HG02870 (cell line): Measurements from ENCODE around the gene EIF3K.

Experiments
- ATAC-seq: cut with Tn5 transposase; IDR thresholded peaks from one replicate; pipeline ENCODE4 v1.9.1; 2021; ENCODE audit warnings: mild to moderate bottlenecking, moderate library complexity; ENCODE audit not compliant: unreplicated experiment

Gene EIF3K

DNA sequence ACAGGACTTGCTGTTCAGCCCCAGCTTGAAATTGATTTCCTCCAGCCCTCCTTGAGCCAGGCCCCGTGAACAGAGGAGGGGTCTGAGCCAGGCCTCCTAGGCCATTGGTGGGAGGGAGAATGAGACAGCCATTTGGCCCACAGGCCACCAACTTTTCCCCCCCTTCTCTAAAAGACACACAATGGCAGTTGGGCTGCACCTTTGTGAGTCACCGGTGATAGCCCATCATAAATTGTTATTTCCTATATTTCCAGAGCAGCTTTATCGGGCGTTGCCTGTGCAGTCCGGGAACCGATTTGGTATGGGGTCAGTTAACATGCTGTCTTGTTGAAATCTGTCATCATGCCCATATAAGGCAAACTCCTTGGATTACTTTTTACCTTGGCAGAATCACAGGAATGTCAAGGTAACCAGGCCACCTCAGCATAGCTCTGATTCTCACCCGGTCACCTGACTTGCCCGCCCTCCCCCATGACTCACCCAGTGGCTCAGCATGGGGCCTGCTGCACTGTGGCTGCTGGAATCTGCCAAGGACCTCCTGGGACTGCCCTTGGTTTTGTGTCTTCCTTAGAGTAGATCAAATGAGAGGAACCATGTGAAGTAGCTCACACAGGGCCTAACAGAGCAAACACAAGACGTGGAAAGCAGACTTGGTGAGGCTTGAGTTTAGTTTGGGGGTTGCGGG lies 64.5 kb downstream of the EIF3K start:
- no peak for ATAC-seq

DNA sequence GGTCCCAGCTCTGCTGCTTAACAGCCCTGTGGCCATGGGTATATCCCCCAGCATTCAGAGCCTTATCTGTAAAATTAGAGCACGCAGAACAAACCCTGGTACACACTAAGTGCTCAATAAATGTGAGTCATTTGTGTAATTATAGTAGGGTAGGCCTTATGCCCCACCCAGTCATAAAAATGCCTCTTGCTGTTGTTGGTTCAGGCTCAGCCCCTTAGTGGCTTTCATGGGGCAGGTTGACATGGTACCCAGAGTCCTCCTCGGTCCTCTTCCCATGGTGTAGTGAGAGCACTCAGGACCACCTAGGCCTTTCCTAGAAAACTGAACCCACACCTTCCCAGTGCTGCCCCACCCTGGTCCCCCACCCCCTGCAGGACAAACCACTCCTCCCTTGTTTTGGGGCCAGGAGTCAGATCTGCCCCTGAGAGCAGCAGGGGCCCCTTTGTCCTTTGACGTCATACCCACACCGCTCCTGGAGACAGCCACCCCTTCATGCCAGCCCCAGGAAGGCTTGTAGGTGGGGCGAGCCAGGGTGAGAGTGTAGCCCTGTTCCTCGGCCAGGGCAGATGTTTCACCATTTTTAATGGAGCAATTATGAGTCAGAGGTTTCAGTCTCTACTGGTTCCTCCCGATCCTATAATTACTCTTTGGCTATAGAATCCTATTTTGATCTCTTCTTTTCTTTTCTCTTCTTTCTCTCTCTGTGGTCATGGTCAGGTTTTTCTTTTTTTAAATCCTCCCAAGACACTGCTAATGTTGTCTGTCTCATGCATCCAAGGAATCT lies 65.3 kb downstream of the EIF3K start:
- no peak for ATAC-seq

DNA sequence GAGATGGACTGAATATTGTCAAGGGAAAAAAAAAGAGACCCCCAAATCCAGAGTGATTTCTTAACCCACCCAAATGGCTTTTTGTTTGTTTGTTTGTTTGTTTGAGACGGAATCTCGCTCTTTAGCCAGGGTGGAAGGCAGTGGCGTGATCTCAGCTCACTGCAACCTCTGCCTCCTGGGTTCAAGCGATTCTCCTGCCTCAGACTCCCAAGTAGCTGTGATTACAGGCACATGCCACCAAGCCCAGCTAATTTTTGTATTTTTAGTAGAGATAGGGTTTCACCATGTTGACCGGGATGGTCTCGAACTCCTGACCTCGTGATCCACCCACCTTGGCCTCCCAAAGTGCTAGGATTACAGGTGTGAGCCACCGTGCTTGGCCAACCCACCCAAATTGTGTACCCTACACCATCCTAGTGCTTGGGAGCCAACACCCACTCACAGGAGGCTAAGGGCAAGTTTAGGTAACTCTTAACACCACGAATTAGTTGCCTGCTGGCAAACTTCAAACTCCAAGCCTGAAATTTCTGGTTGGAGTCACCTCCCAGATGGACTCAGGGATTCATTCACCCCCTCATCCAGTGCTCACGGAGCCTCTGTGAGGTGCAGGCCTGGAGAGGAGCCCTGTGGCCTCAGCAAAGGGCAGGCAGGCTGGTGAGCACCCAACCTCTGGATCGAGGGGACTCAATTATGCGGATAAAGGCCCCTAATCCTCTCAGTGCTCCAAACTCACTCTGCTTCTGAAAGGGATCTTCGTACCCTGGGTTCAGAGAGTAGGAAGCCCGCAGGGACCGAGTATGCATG lies 66.1 kb downstream of the EIF3K start:
- no peak for ATAC-seq

DNA sequence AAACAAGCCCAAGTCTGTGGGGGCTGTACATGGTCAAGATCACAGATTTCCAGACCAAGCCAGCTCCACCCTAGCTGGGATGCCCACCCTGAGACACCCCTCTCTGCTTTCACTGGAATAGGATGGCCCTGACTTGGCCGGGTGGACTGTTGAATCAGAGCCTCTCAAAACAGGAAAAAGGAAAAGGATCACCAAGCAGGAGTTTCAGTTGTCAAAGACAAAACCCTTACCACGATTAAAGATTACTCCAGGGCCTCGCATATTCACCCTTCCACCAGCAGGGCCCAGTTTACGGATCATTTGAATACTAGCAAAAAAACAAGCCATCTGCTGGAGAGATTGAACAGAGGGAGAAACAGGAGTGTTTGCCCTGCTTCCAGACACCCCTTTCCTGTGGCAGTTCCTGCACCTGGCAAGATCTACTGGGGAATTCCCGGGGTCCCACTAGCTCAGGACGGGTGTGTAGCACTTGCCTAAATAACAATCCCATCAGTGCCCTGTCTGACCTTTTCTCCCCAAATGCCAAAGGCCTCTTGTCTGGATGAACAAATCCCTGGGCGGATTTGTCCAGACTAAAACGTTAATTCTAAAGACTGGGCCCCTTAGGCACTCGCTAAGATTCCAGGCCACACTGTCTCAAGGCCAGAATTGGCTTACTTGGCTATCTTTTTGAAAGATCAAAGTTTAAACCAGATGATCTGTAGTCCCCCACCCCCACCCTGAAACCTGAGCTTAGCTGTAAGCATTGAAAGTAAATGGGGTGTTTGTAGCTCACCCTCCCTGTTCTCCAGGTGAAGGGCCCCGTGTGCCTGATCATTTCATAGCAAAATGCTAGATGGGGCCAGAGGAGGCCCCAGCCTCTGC lies 66.9 kb downstream of the EIF3K start:
- ATAC-seq, result no peak

DNA sequence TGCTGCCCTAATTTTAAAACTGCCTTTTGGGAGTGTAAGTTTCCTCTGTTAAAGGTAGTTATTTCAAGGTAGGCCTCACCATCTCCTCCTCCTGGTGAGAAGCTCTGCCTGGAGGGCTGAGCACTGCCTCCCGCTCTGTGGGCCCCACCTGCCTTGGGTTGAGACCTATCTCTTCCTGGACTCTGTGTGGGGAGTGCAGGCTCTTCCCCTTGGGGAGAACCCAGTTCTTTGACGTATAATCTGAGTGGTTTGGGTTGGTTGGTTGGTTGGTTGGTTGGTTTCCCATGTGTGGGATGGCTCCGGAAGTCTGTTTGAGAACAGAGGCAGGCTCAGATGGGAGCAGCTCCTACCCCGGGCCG lies 67.5 kb downstream of the EIF3K start:
- no peak for ATAC-seq
